ENCODE data around the gene TRABD. TPM values are rescaled to one million over a fixed set of nuclear protein-coding genes. Genes with fewer than 3 reads are reported as not detected.
A peak's percentile ranks its signal among the peaks of the same experiment; 100 is the strongest.

The TRABD gene
- total RNA-seq, 2 donors from 2014 or later = 46.4 to 63.5 TPM

DNA sequence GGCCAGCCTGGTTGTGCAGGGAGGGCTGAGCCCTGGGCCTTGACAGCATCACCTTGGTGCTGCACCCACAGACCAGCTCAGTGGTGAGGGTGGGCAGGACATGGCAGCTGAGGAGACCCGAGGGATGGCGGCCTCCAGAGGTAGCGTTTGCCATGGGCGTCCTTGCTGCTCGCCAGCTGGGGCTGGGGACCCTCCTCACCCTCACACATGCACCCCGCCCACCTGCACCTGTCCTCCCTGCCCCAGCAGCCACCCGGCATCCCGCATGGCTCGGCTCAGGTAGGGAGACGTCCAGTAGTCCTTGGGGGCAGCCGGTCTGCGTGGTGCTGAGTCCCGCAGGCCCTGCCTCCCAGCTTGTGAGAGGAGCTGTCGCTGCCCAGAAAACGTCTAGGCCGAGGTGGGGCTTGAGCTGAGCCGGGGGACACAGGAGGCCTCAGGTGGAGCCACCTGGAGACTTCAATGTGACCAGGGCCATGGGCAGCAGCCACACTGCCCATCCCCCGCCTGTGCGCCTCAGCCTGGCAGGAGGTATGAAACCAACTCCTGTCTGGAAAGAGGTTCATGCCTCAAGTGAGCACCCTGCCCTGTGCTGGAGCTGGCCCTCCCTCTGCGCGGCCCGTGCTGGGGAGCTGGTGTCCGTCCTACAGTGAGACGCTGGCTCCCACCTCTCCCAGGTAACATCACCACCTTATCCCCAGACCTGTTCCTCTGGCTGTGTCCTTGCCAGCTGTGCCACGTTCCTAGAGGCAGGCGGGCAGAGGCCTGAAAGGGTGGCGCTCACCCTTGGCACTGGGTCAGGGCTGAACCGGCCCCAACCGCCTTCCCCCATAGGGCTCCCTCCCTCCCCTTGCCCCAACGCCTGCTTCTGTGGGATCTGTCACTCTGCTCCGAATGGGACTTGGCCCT is 3.3 kb upstream of the TRABD start:
- DNase-seq (peak; percentile 61 to 71), ATAC-seq (peak; percentile 52)
- intact Hi-C loops (cut with DNase I, micrococcal nuclease) = no loop called here

DNA sequence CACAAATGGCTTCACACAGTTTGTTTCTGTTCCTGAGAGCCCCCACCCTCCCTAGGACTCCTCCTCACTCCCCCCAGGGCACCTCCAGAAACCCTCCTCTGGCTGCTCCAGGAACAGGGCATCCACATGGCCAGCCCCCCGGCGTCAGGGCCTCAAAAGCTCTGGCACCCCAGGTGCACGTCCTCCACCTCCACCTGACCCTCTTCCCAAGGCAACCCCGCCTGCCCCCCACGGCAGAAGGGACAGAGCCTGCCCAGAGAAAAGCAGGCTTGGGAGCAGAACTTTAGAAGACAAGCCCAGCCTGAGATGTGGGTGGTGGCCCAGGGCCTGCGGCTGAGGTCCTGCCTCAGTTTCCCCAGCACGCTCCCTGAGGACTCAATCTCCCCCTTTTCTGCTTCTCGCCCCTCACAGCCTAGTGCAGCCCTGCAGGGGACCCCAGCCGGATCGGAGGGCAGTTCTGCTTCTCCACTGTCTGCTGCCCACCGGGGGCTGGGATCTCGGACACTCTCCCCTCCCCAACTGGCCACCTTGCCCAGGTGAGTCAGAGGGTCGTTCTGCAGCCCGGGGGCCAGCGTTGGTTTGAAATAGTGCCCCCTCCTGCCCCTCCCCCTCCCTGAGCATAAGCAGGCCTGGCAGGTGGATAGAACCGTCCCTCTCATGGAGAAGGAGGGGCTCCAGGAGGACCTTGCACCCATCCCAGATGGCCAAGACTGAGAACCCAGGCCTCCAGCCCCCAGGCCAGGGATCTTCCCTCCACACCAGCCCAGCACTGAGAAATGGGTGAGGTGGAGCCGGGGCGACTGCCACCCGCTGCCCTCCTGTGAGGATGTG is 2.4 kb upstream of the TRABD start:
- peak in 1 of 2 donors; percentile 21 for DNase-seq
- no peak for ATAC-seq
- intact Hi-C loops (cut with DNase I, micrococcal nuclease) = no loop called here

DNA sequence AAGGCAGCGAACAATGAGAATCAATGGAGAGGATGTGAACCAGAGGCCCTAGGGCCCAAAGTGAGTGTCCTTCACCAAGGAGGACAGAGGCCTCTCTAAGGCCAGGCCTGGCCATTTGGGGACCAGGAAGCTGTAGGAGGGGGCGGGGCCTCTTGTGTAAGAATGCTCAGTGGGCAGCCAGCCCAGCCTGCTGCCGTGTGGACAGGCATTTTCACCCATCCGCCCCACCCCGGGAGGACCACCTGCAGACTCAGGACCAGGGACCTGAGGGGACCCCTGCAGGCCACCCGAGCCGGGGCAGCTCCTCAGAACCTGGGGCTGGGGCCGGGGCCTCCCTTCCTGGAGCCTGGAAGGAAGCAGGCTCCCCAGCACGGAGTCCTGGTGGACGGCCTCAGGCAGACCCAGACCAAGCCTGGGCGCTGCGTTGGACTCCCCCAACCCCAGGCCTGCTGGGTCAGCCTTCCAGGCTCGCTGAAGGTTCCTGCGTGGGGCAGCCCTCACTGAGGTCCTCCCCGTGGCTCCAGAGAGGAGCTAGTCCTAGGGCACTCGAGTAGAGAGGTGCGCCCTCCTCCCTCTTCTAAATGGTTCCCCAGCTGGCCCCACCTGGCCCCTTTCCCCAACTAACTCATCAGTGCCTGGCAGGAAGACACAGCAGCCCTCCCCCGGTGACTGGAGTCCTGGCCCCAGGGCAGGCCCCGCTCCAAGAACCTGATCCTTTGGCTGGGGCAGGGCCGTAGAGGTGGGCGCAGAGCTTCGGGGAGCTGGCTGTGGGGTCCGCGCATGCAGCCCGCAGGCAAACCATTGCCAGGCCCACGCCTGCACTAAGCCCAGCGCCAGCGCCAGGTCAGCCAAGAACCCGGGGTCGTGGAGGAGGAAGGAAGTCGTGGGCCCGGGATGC is 1.5 kb upstream of the TRABD start:
- DNase-seq (peak; percentile 72 to 79), ATAC-seq (no peak)
- intact Hi-C loops (cut with DNase I, micrococcal nuclease) = no loop called here

DNA sequence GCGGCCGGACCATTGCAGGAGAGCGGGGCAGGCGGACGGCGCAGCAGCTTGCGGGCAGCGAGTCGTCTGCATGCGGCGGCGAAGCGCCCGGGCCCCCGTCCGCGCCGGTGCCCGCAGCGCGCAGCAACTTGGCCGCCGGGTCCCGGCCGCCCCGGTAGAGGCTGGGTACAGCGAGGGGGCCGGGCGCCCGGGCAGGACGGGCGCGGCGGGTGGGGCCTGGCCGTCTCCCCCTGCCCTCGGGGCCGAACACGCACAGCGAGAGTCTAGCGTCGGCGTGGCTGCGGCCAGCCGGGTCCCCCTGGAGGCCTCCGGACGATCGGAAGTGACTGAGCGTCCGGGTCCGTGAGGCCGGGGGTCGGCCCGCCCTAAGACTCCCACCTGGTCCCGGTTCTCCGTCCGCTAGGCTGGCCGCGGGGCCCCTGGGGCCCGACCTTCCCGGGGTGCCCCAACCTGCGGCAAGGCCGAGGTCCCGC is 775 bp upstream of the TRABD start:
- ATAC-seq (no peak), DNase-seq (no peak)
- intact Hi-C loops (cut with DNase I, micrococcal nuclease) = no loop called here

DNA sequence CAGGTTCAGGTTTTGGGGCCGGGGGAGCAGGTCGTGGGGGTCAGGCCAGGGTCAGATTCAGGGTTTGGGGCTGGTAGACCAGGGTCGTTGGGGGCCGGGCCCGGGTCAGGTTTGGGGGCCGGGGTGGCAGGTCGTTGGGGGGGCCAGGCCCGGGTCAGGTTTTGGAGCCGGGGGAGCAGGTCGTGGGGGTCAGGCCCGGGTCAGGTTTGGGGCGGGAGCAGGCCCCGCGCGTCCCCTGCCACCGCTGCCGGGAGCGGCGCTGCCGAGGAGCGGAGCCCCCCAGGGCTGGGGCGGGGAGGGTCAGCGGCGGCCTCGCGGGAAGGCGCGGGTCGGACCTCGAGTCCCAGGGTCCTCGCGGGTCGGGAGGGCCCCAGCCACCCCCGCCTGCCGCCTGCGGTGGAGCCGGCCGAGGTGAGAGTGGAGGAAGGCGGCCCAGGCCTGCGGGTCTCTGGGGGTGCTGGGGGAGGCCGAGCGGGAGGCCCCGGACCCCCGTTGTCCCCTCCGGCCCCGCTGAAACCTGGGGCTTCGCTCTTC is 535 bp downstream of the TRABD start:
- intact Hi-C loops (cut with DNase I, micrococcal nuclease) = no loop called here
- ATAC-seq = no peak
- peak in 1 of 2 donors; percentile 45 for DNase-seq

DNA sequence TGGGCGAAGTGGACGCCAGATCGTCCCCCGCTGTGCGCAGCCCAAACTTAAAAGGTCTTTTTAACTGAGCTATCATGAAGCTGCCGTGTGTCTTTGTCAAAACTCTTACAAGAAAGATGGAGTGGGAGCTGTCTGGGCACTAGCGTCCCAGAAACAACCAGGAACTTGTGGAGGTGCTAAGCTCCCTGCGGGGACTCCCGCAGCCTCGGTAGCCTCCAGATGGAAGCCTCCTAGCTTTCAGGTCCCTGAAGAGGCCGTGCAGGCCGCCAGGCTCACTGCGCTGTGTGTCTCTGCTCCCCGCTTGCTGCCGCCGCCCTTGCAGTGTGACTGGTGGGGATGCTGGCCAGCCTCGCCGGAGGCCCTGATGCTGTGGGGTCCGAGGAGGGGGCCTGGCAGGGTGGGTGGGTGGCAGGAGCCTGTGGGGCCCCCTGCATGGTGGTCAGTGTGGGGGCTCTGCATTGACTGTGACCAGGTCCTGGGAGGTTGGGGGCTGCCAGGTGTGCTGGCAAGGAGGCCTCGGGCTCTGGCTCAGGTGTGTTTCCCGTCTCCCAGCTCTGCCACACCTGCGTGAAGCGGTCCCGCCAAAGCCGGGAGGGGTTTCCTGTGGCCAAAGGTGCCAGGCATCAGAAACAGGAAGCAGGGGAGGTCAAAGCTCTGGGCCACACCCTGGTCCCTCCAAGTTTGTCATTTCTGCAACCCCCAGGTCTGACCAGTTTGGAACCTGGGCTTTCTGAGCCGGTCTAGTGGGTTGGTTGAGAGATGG is 1.2 kb downstream of the TRABD start:
- intact Hi-C loops (cut with DNase I, micrococcal nuclease) = no loop called here
- DNase-seq = peak; percentile 70 to 75
- ATAC-seq = peak; percentile 12

DNA sequence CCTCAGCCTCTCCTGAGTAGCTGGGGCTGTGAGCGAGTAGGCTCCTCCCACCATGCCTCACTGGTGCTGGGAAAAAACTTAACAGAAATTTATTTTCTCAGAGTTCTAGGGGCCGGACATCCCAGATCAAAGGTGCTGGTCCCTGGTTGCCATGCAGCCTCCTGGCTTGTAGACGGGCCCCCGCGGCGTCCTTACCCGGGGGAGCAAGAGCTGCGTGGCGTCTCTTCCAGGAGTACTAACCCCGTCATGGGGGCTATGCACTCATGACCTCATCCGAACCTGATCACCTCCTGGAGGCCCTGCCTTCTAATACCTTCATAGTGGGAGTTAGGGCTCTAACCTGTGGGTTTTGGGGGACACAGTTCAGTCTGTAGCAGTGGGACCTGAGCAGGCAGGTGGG is 2.6 kb downstream of the TRABD start:
- ATAC-seq (no peak), DNase-seq (peak in 1 of 2 donors; percentile 18)
- intact Hi-C loops (cut with DNase I, micrococcal nuclease) = no loop called here

DNA sequence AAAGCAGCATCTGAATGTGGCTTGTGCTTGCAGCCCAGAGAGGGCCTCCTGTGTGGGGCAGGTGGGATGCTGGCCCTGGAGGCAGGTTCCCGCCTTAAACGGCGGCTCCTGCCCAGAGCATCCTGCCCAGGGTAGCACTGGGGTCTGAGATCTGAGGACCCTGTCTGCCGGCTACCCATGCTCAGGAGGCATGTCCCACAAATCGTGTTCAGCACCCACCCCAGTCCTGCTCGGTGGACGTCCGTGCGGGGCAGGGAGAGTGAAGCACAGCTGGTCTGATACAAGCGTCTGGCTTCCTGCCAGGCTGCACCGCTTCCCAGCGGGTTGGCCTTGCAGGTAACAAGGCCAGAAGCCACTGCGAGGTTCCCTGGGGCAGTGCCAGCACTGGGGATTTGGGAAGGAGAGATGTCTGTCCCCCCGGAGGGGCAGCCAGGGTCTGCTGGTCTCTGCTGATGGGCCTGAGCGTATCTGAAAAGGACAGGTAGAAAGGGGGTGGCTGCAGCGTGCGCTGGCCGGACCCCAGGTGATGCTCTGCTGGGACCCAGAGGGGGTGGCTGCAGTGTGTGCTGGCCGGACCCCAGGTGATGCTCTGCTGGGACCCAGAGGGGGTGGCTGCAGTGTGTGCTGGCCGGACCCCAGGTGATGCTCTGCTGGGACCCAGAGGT is 3.6 kb downstream of the TRABD start:
- intact Hi-C loops (cut with DNase I, micrococcal nuclease) = no loop called here
- ATAC-seq = no peak

DNA sequence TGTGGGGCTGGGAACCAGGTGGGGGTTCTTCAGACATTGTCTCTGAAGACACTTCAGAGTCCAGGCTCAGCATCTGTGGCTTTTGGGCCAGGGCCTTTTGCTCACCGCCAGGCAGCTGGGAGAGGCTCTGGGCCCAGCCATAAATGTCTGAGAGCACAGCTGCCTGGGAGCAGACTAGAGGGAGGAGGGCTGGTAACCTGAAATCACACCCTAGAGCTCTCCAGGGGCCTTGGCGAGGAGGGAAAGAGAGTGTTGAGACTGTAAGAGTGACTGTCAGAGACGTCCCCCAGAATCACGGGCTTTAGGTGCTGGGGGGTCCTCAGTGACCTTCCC is 4.1 kb downstream of the TRABD start:
- no peak for DNase-seq
- intact Hi-C loops (cut with DNase I, micrococcal nuclease) = no loop called here
- peak; percentile 31 for ATAC-seq

More for the DNA sequence above, 3.6 kb downstream of the TRABD start:
- DNase-seq = peak; percentile 58 to 66

DNA sequence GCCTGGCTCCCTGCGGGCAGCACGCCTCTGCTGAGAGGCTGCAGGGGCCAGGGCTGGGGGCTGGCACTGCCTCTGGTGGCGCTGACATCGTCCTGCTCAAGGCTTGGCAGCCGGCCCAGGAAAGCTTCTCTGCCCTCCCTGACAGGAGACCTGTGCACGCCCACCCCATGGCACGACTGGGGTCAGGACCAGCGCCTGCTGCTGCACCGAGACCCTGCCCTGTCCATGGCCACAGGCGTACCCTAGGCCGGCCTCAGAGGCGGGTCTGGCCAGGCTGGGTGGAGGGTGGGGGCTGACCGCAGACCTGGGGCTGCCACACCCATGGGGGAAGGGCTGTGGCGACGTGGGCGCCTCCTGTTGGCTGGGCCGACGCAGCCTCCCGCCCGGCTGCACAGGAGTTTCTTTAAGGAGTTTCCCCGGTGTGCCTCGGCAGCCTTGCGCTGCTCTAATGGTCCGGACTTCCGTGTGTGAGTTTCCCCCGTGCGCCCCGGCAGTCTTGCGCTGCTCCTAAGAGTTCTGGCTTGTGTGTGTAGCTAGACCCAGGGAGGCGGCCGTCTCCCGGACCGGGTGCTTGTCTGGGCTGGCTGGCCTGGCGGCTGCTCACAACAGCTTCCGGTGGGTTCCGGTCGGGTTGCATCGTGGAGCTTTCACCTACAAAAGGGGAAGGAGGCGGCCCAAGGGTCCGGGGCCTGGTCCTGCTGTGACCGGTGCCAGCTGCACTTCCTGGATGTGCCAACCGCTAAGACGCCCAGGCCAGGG is 4.6 kb downstream of the TRABD start:
- intact Hi-C loops (cut with DNase I, micrococcal nuclease) = no loop called here
- ATAC-seq = peak; percentile 78
- peak; percentile 88 to 90 for DNase-seq

DNA sequence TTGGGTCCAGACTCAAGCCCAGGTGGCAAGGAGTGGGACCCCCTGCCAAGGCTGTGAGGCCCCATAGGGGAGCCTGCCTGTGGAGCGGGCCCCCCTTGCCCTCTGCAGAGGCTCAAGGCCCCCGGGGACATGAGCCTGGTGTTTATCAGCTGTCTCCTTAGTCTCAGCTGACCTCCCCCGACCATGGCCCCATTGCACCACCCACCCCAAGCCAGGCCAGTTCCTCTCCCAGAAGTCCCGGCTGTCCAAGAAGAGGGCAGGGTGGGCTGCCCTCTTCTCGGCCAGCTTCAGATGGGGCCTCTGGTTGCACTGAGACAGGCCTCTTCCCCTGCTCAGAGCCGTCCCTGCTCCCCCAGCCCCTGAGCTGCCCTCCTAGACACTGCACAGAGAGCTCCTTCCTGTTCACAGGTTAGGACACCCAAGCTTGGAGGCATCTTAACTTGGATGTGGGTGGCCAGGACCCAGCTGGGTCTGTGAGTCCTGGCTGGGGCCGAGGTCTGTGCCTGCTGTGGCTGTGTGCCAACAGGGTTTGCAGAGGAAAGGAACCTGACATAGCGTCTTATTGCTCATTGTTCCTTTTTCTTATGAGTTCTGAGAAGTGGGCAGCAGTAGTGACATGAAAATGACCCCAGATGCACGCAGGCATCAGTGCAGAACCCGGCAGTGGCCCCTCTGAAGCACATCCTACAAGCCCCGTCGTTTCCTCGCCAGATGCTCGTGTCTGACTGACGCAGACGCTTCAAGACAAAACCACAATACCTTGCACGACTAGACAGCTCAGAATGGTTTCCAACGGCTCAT is 5.4 kb downstream of the TRABD start:
- intact Hi-C loops (cut with DNase I, micrococcal nuclease) = no loop called here
- peak; percentile 60 to 70 for DNase-seq
- no peak for ATAC-seq

DNA sequence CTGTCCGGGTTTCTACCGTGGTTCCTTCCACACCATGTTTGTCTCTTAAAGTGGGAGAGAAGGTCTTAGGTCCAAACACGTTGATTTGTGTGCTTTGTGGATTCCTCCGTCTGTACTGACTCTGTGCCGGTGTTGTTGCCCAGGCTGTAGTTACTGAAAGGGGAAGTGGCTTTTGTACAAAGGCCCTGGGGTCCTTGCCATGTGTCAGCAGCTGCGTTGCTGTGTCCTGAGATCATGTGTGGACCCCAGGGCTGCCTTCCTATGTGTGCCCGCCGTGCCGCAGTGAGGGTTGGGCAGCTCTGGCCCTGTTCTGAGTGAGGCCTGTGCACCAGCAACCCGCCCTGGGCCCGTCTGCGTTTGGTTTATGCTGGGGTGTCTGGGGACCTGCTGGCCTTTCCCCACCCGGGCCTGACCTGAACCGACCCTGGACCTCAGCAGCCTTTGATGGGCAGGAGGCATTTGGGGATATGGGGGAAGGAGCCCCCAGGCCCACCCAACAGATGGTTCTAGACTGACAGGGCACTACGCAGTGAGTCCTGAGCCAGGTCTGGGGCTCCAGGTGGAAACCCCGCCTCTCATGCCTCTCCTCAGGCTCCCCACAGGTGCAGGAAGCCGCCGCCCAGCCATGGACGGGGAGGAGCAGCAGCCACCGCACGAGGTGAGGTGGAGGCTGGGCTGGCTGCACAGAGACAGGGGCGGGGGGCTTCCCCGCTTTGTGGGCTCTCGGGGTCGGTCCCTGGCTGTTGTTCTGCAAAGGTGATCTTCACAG is 6.9 kb downstream of the TRABD start:
- intact Hi-C loops (cut with DNase I, micrococcal nuclease) = no loop called here
- DNase-seq (peak in 1 of 2 donors; percentile 61), ATAC-seq (no peak)

DNA sequence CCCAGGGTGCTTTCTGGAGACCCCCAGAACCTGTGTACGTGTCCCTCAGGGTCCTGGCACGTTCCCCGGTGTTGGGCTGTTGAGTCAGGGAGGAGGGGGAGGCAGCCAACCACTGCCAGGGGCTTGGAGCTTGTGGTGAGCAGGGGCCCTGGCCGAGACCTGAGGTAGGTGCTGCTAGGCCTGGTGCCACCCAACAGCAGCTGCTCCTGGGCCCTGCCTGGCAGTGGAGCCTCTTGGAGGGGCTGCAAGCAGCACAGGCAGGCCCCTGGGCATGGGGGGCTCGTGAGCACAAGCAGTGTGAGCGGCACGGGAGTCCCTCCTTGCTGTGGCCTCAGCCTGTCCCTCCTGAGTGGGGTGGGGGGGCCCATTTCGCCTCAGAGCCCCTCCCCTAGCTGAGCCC is 7.9 kb downstream of the TRABD start:
- intact Hi-C loops (cut with DNase I, micrococcal nuclease) = no loop called here
- ATAC-seq (no peak), DNase-seq (no peak)

DNA sequence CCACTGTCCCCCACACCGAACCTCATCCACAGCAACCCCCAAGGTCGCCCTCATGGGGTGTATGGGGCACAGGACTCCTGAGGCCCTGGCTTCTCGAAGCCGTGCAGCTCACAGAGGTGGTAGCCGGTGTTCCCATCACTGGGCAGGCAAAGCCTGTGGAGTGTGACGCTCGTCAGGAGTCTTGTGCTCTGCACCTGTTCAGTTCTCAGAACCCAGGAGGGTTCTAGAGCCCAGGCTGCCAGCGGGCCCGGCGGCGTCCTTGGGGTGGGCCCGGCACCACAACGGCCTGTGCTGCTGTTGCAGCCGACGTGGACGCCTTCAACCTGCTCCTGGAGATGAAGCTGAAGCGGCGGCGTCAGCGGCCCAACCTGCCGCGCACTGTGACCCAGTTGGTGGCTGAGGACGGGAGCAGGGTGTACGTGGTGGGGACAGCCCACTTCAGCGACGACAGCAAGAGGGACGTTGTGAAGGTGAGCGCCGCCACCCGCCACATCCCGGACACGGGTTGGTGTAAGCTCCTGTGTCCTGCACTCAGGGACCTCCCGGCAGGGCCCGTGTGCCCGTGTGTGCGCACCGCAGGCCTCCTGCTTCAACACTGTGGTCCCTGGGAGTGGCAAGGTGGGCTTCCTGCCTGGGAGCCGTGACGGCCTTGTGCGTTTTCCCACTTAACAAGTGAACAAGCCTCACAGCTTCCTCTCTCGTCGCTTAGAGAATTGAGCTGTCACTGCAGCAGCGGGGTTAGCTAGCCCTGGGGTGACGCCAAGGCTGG is 8.5 kb downstream of the TRABD start:
- intact Hi-C loops (cut with DNase I, micrococcal nuclease) = no loop called here
- DNase-seq (no peak), ATAC-seq (no peak)

DNA sequence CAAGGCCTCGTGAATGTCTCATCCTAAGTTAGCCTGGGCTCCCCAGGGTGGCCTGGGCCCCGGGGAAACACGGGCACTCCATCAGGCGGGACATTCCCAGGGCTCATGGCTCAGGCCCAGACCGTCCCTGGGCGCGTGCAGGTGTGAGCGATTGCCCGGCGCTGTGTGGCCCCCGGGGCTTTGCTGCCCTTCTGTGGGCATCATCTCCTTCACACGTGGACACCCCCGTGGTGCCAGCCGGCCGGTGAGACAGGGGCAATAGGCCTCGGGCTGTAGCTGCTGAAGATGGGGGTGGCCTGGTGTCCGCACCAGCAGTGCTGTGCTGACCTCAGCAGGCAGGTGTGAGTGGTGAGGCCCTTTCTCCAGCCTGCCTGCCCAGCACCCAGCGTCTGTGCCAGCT is 10.5 kb downstream of the TRABD start:
- no peak for ATAC-seq
- intact Hi-C loops (cut with DNase I, micrococcal nuclease) = no loop called here
- DNase-seq = no peak
